GM12872 (cell line): Measurements from ENCODE around the gene PUSL1.

ENCODE experiments used
- TF ChIP-seq, protein P1 (sequence below): IDR thresholded peaks from 3 replicates; pipeline ENCODE4 v1.5.1; 2011; ENCODE audit warnings: low read depth, mild to moderate bottlenecking, low read length, moderate library complexity; ENCODE audit not compliant: insufficient read depth

PUSL1 gene

DNA sequence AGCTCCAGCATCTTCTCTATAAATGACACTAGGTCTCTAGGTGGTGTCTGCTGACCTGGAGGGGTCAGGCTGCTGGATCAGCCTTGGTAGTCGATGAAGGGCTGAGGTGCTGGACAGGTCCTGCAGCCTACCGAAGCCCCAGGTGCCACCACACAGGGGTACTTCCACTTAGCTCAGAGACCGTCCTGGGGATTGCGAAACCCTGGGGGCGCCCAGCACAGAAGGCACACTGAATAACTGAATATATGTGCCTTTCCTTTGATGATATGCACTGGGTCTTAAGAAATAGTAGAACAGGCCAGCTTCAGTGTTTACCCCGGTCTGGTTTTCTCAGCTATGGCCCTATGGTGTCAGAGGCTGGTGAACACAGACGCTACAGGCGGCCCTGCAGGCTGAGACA is 45.6 kb upstream of the PUSL1 start:
- TF ChIP-seq, protein P1, sequence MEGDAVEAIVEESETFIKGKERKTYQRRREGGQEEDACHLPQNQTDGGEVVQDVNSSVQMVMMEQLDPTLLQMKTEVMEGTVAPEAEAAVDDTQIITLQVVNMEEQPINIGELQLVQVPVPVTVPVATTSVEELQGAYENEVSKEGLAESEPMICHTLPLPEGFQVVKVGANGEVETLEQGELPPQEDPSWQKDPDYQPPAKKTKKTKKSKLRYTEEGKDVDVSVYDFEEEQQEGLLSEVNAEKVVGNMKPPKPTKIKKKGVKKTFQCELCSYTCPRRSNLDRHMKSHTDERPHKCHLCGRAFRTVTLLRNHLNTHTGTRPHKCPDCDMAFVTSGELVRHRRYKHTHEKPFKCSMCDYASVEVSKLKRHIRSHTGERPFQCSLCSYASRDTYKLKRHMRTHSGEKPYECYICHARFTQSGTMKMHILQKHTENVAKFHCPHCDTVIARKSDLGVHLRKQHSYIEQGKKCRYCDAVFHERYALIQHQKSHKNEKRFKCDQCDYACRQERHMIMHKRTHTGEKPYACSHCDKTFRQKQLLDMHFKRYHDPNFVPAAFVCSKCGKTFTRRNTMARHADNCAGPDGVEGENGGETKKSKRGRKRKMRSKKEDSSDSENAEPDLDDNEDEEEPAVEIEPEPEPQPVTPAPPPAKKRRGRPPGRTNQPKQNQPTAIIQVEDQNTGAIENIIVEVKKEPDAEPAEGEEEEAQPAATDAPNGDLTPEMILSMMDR = no peak

DNA sequence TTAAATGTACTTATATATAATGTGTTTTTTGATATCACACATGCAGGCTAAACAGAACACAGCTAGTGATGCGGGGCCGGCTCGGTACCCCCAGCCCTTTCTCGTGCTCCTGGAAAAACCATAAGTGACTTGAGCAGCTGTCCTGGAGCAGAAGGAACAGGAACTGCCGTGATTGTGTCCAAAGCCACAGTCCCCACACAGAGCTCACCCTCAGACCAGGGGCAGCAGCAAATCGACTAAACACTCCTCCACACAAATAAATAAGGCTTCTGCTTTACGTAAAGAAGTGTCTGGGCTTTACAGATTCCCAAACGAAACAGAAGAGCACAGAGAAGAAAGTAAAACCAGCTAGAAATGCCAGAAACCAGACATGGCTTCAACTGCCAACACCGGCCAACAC is 44.4 kb upstream of the PUSL1 start:
- TF ChIP-seq, protein P1 = no peak

DNA sequence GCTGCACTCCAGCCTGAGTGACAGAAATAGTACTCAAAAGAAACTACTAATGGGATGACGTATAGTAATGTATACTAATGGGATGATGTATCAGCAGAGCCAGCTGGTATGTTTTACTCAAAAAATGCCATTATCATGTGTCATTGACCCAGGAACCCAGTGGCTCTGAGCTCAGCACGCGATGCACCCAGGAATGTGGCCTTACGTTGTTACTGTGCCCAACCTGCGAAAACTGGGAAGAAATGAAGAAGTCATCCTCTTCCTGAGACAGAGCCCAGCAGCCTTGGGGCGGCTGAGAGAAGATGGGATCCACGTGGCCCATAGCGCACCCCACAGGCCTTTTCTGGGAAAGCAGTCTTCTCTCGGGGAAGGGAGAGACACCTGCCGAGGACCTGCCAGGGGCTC is 43.5 kb upstream of the PUSL1 start:
- TF ChIP-seq, protein P1 = peak; percentile 26; the same call in 1 of the 3 replicates

DNA sequence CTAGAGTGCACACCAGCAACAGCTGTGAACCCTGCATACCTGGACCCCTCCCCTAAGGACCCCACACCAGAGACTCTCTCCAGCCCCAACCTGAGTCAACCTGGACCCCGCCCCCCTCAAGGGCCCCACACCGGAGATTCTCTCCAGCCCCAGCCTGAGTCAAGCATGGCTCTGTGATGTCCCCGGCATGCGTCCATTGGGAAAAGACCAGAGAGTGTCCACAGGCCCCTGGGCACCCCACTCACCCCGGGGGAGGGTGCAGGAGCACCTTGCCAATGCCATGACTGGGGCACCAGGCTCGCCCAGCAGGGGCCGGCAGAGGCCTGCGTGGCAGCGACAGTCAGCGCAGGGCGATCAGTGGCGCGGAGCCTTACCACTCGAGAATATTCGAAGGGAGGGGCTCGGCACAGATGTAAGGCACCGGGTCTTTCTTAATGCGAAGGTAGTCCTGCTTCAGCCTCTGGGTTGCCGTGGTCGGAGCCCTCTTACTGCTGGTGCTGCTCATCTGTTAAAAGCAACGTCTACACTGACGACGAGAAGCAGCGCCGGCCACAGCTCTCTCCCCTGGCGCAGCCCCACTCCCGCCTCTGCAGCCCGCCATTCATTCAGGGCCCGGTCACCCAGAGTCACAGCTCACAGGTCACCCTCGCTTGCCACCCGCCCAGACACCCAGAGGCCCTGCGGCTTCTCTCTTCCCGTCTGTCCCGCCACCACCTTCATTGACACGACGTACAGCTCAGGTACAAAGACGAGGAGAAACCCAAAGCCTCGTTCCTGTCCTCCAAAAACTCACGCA is 40.7 kb upstream of the PUSL1 start:
- TF ChIP-seq, protein P1 = no peak

DNA sequence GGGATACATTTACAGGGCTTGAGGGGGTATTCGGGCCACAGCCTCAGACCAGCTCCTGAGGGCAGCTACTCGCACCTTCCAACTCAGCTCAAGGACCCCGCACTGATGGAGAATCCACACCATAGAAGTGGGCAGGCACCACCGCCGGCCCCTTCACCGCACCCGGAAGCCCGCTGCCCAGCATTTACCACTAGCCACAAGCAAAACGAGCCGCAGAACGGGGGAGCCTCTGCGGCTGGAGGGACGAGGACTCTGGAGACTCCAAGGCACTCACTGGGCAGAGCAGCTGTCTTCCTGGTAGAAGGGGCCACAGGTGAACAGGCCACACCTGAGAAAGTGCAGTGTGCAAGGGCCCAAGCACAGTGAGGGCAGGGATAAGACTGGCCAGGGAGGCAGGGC is 40.1 kb upstream of the PUSL1 start:
- TF ChIP-seq, protein P1 = no peak

DNA sequence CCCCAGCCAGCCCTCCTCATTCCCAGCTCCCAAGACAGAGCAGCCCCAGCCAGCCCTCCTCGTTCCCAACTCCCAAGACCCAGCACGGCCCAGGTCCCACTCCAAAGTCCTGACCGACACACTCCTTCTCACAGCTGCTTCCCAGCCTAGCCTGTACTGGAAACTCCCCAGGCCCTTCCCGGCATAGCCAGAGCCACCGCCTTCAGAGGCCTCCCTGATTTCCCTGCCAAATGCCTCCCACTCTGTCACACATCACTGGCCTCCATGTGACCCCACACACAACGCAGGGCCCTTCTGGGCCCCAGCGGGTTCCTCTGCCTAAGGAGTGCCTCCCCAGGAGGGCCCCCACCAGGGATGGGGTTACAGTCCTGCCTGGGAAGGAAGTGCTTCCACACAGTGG is 37.6 kb upstream of the PUSL1 start:
- TF ChIP-seq, protein P1 = no peak

DNA sequence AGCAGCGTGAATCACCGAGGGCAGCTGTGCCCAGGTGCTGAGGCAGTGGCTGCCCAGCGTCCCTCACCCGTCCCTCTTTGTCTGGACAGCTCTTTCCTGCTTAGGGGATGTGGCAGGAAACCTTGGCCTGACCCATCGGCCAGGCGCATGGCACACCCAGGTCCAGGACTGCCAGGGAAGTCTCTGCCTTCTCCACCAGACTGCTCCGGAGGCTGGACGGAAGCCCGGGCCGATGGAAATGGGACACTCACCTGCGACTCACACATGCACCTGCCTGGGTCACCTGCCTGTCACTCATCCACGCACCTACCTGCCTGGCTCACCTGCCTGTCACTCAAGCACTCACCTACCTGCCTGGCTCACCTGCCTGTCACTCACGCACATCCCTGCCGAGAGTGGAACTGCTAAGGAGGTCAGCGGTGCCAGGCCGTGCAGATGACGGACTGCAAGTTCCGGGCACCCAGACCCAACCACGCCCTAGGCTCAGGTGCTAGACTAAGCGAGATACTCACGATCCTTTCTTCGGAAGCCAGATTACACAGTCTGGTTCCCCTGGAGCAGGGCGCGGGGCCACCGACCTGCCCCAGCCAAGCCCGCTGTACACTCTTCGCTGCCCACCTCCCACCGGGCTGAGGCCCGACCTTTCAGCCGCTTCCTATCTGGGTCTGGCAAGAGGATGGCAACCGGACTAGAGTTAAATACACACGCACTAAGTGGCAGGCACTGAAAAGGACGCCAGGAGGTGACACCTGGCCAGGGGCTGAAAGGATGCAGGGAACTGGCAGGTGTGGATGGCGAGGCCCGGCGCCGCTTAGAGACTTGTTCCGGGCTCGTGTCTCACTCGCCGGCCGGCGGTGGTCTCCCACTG is 35.8 kb upstream of the PUSL1 start:
- TF ChIP-seq, protein P1 = no peak
